Gastroesophageal sphincter (tissue), 3 donors: ENCODE measurements around the gene BCL2L14.

Experiments
- CTCF ChIP-seq, 4 experiments: fragments of 200-600 bp in 2 of 4; fragments of 450-650 bp in 2 of 4; sonication (generic) in 1 of 4; IDR thresholded peaks; one replicate each; pipeline ENCODE4 v1.5.1; 2017 to 2019; ENCODE audit warnings: antibody characterized with exemption in 4 of 4, mild to moderate bottlenecking in 2 of 4, moderate library complexity in 2 of 4
- POLR2A ChIP-seq, 2 donors: fragments of 450-650 bp; IDR thresholded peaks; one replicate each; pipeline ENCODE4 v1.6.1; 2017; ENCODE audit warnings: antibody characterized with exemption in 2 of 2, mild to moderate bottlenecking in 2 of 2, moderate library complexity in 1 of 2

DNA sequence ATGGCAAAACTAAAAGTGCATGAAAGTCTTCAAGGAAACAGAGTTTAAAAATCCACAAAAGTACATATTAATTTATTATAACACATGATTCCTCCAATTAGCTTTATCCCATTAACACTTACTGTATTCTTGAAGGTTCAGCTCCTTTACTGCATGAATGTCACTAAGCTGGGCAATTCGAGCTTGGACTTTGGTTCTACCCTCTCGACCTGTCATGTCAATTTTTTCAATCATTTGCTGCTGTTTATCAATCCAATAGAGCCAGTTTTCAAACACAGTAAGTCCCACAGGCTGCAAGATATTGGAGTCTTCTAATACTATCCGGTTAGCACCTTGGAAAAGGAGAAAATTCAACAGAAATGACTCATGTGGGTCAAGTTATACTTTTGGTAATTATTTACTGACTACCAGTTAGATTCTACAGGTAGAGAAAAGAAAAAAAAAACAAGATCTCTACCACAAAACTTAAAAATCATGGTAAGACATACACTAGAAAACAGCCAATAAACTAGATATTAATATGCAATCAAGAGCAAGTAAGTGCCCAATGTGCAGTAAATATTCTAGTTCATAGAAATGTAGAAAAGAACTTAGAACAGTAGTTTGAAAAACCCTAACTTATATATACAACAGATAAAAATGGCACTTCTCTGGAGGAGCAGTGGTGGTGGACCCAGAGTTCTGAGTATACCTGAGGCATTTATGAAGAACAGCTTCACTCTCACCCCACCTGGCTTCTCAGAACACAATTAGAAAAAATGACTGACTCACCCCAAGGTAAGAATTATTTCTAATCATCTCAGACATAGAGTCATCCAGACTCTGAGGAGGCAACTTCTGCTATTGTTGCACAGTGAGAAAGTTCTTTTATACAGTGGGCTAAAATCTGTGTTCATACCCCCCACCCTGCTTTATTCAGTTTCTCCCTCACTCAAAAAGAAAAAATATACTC lies 67.7 kb downstream of the BCL2L14 start:
- TF ChIP-seq CTCF (IDR thresholded peaks at IDR 0.05) (no peak), POLR2A (IDR thresholded peaks at IDR 0.05) (no peak)
